Common myeloid progenitor, CD34-positive (primary cell): Measurements from ENCODE around the gene TTF2.

Source experiments
- CTCF ChIA-PET: fragments of 350-600 bp; sonication (Branson Sonifier 250); formaldehyde crosslinking; loops from one replicate; lab custom pipeline; 2021; ENCODE audit warnings: antibody characterized with exemption; lab: Charles Lee
- POLR2A ChIA-PET: fragments of 350-600 bp; sonication (Branson Sonifier 250); formaldehyde crosslinking; loops from one replicate; lab custom pipeline; 2021; ENCODE audit warnings: antibody characterized with exemption; lab: Charles Lee
- DNase-seq, 3 donors: peaks; one replicate each; pipeline versions ENCODE4 v3.0.0 to v3.0.0-alpha.2; 2013
- H3K27ac ChIP-seq, 2 experiments: 1 replicate in 1 of 2; 2 replicates in 1 of 2; pipeline ENCODE4 v1.7.0; 2013; ENCODE audit warnings: inconsistent platforms in 2 of 2, low read length in 2 of 2, mild to moderate bottlenecking in 2 of 2, low read depth in 1 of 2, moderate library complexity in 1 of 2; ENCODE audit not compliant: severe bottlenecking in 2 of 2, insufficient read depth in 1 of 2, poor library complexity in 1 of 2
- H3K27me3 ChIP-seq, 5 experiments: replicated peaks in 2 of 5; 1 replicate in 3 of 5; 2 replicates in 2 of 5; pipeline versions ENCODE4 v1.6.1 to v1.7.0; 2013; ENCODE audit warnings: low read length in 4 of 5, mild to moderate bottlenecking in 2 of 5, moderate library complexity in 2 of 5, inconsistent platforms in 1 of 5; ENCODE audit not compliant: insufficient read depth in 5 of 5, control insufficient read depth in 4 of 5
- H3K36me3 ChIP-seq, 4 experiments: 1 replicate in 2 of 4; 2 replicates in 2 of 4; pipeline versions ENCODE4 v1.6.1 to v1.7.0; 2013; ENCODE audit warnings: low read length in 3 of 4, control low read depth in 1 of 4, mild to moderate bottlenecking in 1 of 4; ENCODE audit not compliant: control insufficient read depth in 4 of 4, insufficient read depth in 4 of 4
- H3K4me1 ChIP-seq, 4 experiments: 1 replicate in 3 of 4; 2 replicates in 1 of 4; pipeline versions ENCODE4 v1.6.1 to v1.7.1; 2013; ENCODE audit warnings: low read length in 3 of 4, mild to moderate bottlenecking in 3 of 4, control low read depth in 1 of 4, inconsistent platforms in 1 of 4, moderate library complexity in 1 of 4; ENCODE audit not compliant: control insufficient read depth in 4 of 4, insufficient read depth in 4 of 4; ENCODE audit errors: control extremely low read depth in 1 of 4
- H3K4me3 ChIP-seq, 7 experiments: 1 replicate in 4 of 7; 2 replicates in 3 of 7; pipeline versions ENCODE4 v1.5.1 to v1.7.0; 2013; ENCODE audit warnings: mild to moderate bottlenecking in 7 of 7, low read length in 6 of 7, moderate library complexity in 6 of 7, inconsistent platforms in 2 of 7, low read depth in 2 of 7, control low read depth in 1 of 7; ENCODE audit not compliant: insufficient read depth in 4 of 7, control insufficient read depth in 1 of 7; ENCODE audit errors: extremely low read depth in 1 of 7
- H3K9me3 ChIP-seq, 5 experiments: 1 replicate in 4 of 5; 2 replicates in 1 of 5; pipeline versions ENCODE4 v1.6.1 to v1.7.1; 2013; ENCODE audit warnings: low read length in 4 of 5, mild to moderate bottlenecking in 2 of 5, inconsistent platforms in 1 of 5, low read depth in 1 of 5, moderate library complexity in 1 of 5; ENCODE audit not compliant: control insufficient read depth in 4 of 5, insufficient read depth in 2 of 5; ENCODE audit errors: control extremely low read depth in 1 of 5
- WGBS: methylation state at CpG from one replicate; pipeline ENCODE4 v1.1.5; 2013; ENCODE audit not compliant: insufficient coverage; 5-methylcytosine and 5-hydroxymethylcytosine counted together

Gene TTF2

GRCh38 chr1:117045644-117046043 is 14.5 kb upstream of the TTF2 start:
- ChIA-PET POLR2A (no interaction called here), CTCF (interaction anchor here (1.0 kb wide), 1 partner anchor 10 kb away, joined by 3 read pairs; no protein-coding TSS in a partner anchor)
- Histone ChIP-seq H3K27ac (no peak overlapping the region), H3K27me3 (no peaks in the 10 kb centered on the region), H3K4me3 (no peak overlapping the region), H3K36me3 (peaks cover 0 to 4% (median 0%) of the 10 kb centered on the region in 4 experiments), H3K9me3 (peaks cover 0 to 5% (median 4%) of the 10 kb centered on the region in 5 experiments), H3K4me1 (peaks cover 0 to 15% (median 10%) of the 10 kb centered on the region in 4 experiments)
- WGBS: 94% methylated on average over 2 of the region's 2 CpGs
- no peak for DNase-seq

- Histone ChIP-seq H3K27ac (no peak overlapping the region), H3K9me3 (peaks cover 0 to 5% (median 4%) of the 10 kb centered on the region in 5 experiments), H3K36me3 (peaks cover 0 to 4% (median 0%) of the 10 kb centered on the region in 4 experiments), H3K4me3 (no peak overlapping the region), H3K4me1 (peaks cover 8 to 19% (median 18%) of the 10 kb centered on the region in 4 experiments), H3K27me3 (no peaks in the 10 kb centered on the region)
- DNase-seq: no peak
- ChIA-PET CTCF (no interaction called here), POLR2A (no interaction called here)
- WGBS: 97% methylated on average over 3 of the region's 4 CpGs
Observed at GRCh38 chr1:117046781-117047180, 13.3 kb upstream of the TTF2 start.

DNA sequence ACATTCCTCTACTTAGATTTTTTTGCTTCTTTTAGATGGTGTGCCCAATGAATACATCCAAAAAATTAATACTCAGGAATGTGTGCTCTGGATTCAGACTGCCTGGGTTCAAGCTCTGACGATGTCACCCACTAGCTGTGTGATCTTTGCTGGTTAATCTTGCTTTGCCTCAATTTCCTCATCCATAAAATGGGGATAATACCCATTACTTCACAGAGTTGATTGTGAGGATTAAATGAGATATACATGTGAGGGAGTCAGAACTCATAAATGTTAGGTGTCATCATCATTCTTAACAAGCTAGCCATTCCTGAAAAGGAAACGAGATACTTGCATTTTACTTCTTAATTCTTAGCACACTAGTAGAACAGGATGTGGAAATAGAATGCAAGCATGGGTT is 12.9 kb upstream of the TTF2 start:
- Histone ChIP-seq H3K4me1 (peaks cover 11 to 22% (median 20%) of the 10 kb centered on the region in 4 experiments), H3K27ac (no peak overlapping the region), H3K36me3 (peaks cover 0 to 4% (median 0%) of the 10 kb centered on the region in 4 experiments), H3K4me3 (no peak overlapping the region), H3K9me3 (peaks cover 0 to 5% (median 3%) of the 10 kb centered on the region in 5 experiments), H3K27me3 (no peaks in the 10 kb centered on the region)
- no peak for DNase-seq
- ChIA-PET POLR2A (no interaction called here), CTCF (no interaction called here)
- WGBS: 100% methylated on average over 1 of the region's 2 CpGs

GRCh38 chr1:117049857-117050256 is 10.3 kb upstream of the TTF2 start:
- no peak overlapping the region for H3K4me3 ChIP-seq
- WGBS: 89% methylated on average over 4 of the region's 5 CpGs
- POLR2A ChIA-PET: interaction anchor here (0.6 kb wide), 1 partner anchor 14 kb away, joined by 3 read pairs; no protein-coding TSS in a partner anchor
- CTCF ChIA-PET: interaction anchor here (1.0 kb wide), 1 partner anchor 115 kb away, joined by 3 read pairs; no protein-coding TSS in a partner anchor
- no peaks in the 10 kb centered on the region for H3K27me3 ChIP-seq
- no peaks in the 10 kb centered on the region for H3K9me3 ChIP-seq
- DNase-seq: peak in 1 of 3 donors; percentile 19
- H3K36me3 ChIP-seq: peaks cover 0 to 4% (median 0%) of the 10 kb centered on the region in 4 experiments
- H3K27ac ChIP-seq: no peak overlapping the region
- peaks cover 11 to 22% (median 20%) of the 10 kb centered on the region in 4 experiments for H3K4me1 ChIP-seq

DNA sequence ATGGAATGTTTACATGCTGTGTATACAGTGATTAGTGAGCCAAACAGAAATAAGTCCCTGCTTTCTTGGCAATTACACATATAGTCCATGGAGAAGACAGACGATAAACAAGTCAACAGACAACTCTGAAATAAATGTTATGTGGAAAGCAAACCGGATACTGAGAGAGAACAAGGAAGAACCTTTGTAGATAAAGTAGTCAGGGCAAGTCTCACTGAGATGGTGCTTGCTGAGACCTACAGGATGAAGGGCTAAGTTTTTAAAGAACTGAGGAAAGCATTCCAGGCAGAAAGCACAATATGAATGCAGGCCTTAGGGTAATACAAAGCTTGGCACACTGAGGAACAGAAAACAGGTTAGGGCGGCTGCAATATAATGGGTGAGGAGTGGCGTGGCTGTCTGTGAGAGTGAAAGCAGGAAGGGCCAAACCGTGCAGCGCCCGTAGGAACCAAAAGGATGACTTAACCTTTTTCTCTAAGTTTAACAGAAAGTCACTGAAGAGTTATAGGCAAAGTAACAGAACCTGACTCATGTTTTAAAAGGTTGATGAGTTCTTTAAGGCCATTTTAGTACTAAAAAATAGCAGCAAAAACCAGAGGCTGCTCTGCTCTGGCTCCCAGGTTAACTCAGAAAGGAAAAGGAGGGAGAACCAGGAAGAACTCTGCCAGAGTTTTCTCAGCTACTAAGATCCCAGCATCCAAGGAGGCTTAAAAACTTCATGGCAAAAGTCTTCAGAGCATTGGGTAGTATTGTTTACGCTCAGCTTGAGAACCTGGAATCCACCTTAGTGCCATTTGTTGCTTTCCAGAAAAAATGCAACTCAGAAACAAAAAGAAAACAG is 8.7 kb upstream of the TTF2 start:
- Histone ChIP-seq H3K36me3 (peaks cover 0 to 4% (median 0%) of the 10 kb centered on the region in 4 experiments), H3K4me1 (peaks cover 11 to 22% (median 20%) of the 10 kb centered on the region in 4 experiments), H3K9me3 (no peaks in the 10 kb centered on the region), H3K4me3 (peak overlapping the region in 5 of 7 experiments; percentile 1 to 70 (median 37)), H3K27me3 (no peaks in the 10 kb centered on the region), H3K27ac (peak overlapping the region in 1 of 2 experiments; percentile 67)
- ChIA-PET CTCF (interaction anchor here (1.1 to 1.4 kb wide), 2 partner anchors 234 to 477 kb away, joined by 3 to 7 read pairs; no protein-coding TSS in a partner anchor), POLR2A (no interaction called here)
- 16% methylated on average over 7 of the region's 8 CpGs for WGBS
- DNase-seq: peak; percentile 20 to 73 (median 71)

DNA sequence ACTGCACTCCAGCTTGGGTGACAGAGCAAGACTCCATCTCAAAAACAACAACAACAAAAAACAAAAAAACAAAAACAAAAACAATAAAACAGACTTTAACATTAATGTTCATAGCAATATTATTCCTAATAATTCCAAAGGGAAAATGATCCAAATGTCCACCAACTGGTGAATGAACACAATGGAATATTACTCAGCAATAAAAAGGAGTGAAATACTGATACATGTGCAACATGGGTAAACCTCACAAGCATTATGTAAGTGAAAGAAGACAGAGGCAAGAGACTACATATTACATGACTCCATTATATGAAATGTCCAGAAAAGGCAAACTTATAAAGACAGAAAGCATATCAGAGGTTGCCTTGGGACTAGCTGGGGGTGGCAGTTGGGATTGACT is 6.1 kb upstream of the TTF2 start:
- Histone ChIP-seq H3K9me3 (no peaks in the 10 kb centered on the region), H3K27me3 (no peaks in the 10 kb centered on the region), H3K36me3 (no peaks in the 10 kb centered on the region), H3K4me3 (no peak overlapping the region), H3K4me1 (peaks cover 6 to 24% (median 20%) of the 10 kb centered on the region in 4 experiments), H3K27ac (no peak overlapping the region)
- DNase-seq: no peak
- POLR2A ChIA-PET: no interaction called here
- CTCF ChIA-PET: interaction anchor here (0.6 to 1.7 kb wide), 7 partner anchors 25 to 480 kb away, joined by 3 to 5 read pairs (median 3); no protein-coding TSS in a partner anchor
